Endothelial cell of umbilical vein (primary cell): ENCODE measurements around the gene SPON1. TPM values are rescaled to one million over a fixed set of nuclear protein-coding genes. Genes with fewer than 3 reads are reported as not detected.
"Not testable (repeated sequence)": the region's sequence is repeated elsewhere in the genome, so short reads cannot be mapped to it uniquely, and the experiment has no call there.

Experiments
- BruUV-seq: library from RNA; stranded (reverse); fragments of 400-500 nt; replicated peaks from 2 replicates; lab custom pipeline; 2021; lab: Mats Ljungman, UMichigan
- CTCF ChIA-PET: fragments of 300-600, 350-600 bp; sonication (Branson Sonifier 250); formaldehyde crosslinking; loops from one replicate; lab custom pipeline; 2021; ENCODE audit warnings: antibody characterized with exemption, inconsistent platforms; lab: Charles Lee
- POLR2A ChIA-PET: fragments of 300-600, 350-600 bp; sonication (Branson Sonifier 250); formaldehyde crosslinking; loops from one replicate; lab custom pipeline; 2021; ENCODE audit warnings: antibody characterized with exemption, inconsistent platforms; lab: Charles Lee
- DNase-seq: peaks from one replicate; pipeline ENCODE4 v3.0.0-alpha.2; 2011; ENCODE audit warnings: low read depth, low spot score
- FAIRE-seq: peaks from 2 replicates; lab custom pipeline; 2011; peaks lifted over from hg19 to GRCh38; lab: Jason Lieb, UNC
- H2AFZ ChIP-seq: 2 replicates; pipeline ENCODE4 v1.6.0; 2012; ENCODE audit warnings: low read depth, low read length, control low read depth, inconsistent platforms
- H3K27ac ChIP-seq: 2 replicates; pipeline ENCODE4 v1.5.1; 2011; ENCODE audit warnings: low read depth, mild to moderate bottlenecking, control low read depth, low read length, moderate library complexity; ENCODE audit not compliant: insufficient read depth
- H3K27me3 ChIP-seq, 2 experiments: 2 replicates each; pipeline versions ENCODE4 v1.6.0 to v1.6.1; 2011; ENCODE audit warnings: low read length in 2 of 2, mixed read lengths in 1 of 2; ENCODE audit not compliant: control insufficient read depth in 2 of 2, insufficient read depth in 2 of 2
- H3K36me3 ChIP-seq, 2 experiments: 2 replicates in 1 of 2; 3 replicates in 1 of 2; pipeline ENCODE4 v1.5.1; 2011; ENCODE audit warnings: low read length in 2 of 2, mild to moderate bottlenecking in 1 of 2, moderate library complexity in 1 of 2; ENCODE audit not compliant: control insufficient read depth in 2 of 2, insufficient read depth in 2 of 2; ENCODE audit errors: extremely low read depth in 1 of 2
- H3K4me1 ChIP-seq: 3 replicates; pipeline ENCODE4 v1.5.1; 2011; ENCODE audit warnings: mild to moderate bottlenecking, low read length; ENCODE audit not compliant: control insufficient read depth, insufficient read depth; ENCODE audit errors: extremely low read depth
- H3K4me2 ChIP-seq: 2 replicates; pipeline ENCODE4 v1.6.1; 2011; ENCODE audit warnings: low read length, control low read depth, mixed read lengths; ENCODE audit not compliant: insufficient read depth
- H3K4me3 ChIP-seq, 3 experiments: fragments of 200-600 bp in 1 of 3; sonication (generic), shearing (Covaris generic) in 1 of 3; replicated peaks in 1 of 3; 2 replicates each; pipeline ENCODE4 v1.5.1; 2011 to 2016; ENCODE audit warnings: control low read depth in 3 of 3, low read length in 3 of 3, mild to moderate bottlenecking in 2 of 3, inconsistent platforms in 1 of 3, low read depth in 1 of 3, moderate library complexity in 1 of 3; ENCODE audit not compliant: insufficient read depth in 1 of 3
- H3K79me2 ChIP-seq: 2 replicates; pipeline ENCODE4 v1.6.0; 2012; ENCODE audit warnings: low read length, inconsistent platforms; ENCODE audit not compliant: control insufficient read depth, insufficient read depth
- H3K9ac ChIP-seq: replicated peaks from 2 replicates; pipeline ENCODE3; 2011; ENCODE audit warnings: low read length, control low read depth; ENCODE audit not compliant: insufficient read depth; ENCODE audit errors: extremely low read depth
- H3K9me1 ChIP-seq: replicated peaks from 3 replicates; pipeline ENCODE4 v1.6.0; 2011; ENCODE audit warnings: mild to moderate bottlenecking, low read length; ENCODE audit not compliant: control insufficient read depth, insufficient read depth; ENCODE audit errors: extremely low read depth
- H3K9me3 ChIP-seq: replicated peaks from 2 replicates; pipeline ENCODE4 v1.5.1; 2012; ENCODE audit warnings: low read length, inconsistent platforms; ENCODE audit not compliant: control insufficient read depth, insufficient read depth
- H4K20me1 ChIP-seq: replicated peaks from 2 replicates; pipeline ENCODE3; 2011; ENCODE audit warnings: mild to moderate bottlenecking, low read length; ENCODE audit not compliant: control insufficient read depth, insufficient read depth; ENCODE audit errors: extremely low read depth
- CTCF ChIP-seq, 2 donors: IDR thresholded peaks; 1 replicate in 1 of 2; 2 replicates in 1 of 2; pipeline ENCODE4 v1.5.1; 2011; ENCODE audit warnings: low read length in 2 of 2, mild to moderate bottlenecking in 2 of 2, moderate library complexity in 2 of 2, control low read depth in 1 of 2, inconsistent platforms in 1 of 2, low read depth in 1 of 2; ENCODE audit not compliant: insufficient read depth in 1 of 2; ENCODE audit errors: extremely low read depth in 1 of 2
- EZH2 ChIP-seq: IDR thresholded peaks from 2 replicates; pipeline ENCODE4 v1.6.1; 2012; ENCODE audit warnings: borderline replicate concordance, low read depth, mild to moderate bottlenecking, moderate library complexity, low read length, inconsistent platforms; ENCODE audit not compliant: severe bottlenecking
- FOS ChIP-seq: IDR thresholded peaks from 2 replicates; pipeline ENCODE4 v1.6.1; 2011; ENCODE audit warnings: mild to moderate bottlenecking, low read length, moderate library complexity, borderline replicate concordance; ENCODE audit not compliant: insufficient read depth
- GATA2 ChIP-seq: IDR thresholded peaks from 2 replicates; pipeline ENCODE4 v1.7.0; 2011; ENCODE audit warnings: low read depth, mild to moderate bottlenecking, moderate library complexity, mixed read lengths, low read length; ENCODE audit not compliant: insufficient read length, insufficient read depth
- JUN ChIP-seq: IDR thresholded peaks from 2 replicates; pipeline ENCODE4 v1.6.1; 2011; ENCODE audit warnings: borderline replicate concordance, low read depth; ENCODE audit not compliant: insufficient read length, insufficient read depth
- MAX ChIP-seq: IDR thresholded peaks from 2 replicates; pipeline ENCODE4 v1.6.1; 2011; ENCODE audit not compliant: insufficient read depth, insufficient read length
- MYC ChIP-seq: IDR thresholded peaks from one replicate; pipeline ENCODE4 v1.6.1; 2011; ENCODE audit warnings: mild to moderate bottlenecking, low read depth, low read length
- POLR2A ChIP-seq: IDR thresholded peaks from 2 replicates; pipeline ENCODE4 v1.6.1; 2012; ENCODE audit warnings: low read depth, mild to moderate bottlenecking, control low read depth, low read length
- POLR2AphosphoS5 ChIP-seq: IDR thresholded peaks from 2 replicates; pipeline ENCODE4 v1.6.1; 2012; ENCODE audit warnings: low read depth, mild to moderate bottlenecking, control low read depth, low read length, moderate library complexity; ENCODE audit not compliant: insufficient read depth
- dilution Hi-C: fragments of 300-500 bp; cut with MboI; formaldehyde crosslinking; loops from one replicate; pipeline ENCODE4 v1.15.0; 2019; ENCODE audit warnings: low sequenced_read_pairs; ENCODE audit not compliant: extremely low pct_ligation_motif_present
- intact Hi-C: fragments of 100-400 bp; cut with micrococcal nuclease; formaldehyde crosslinking; loops from one replicate; pipeline ENCODE4 v1.10.0; 2022
- polyA plus RNA-seq, 4 experiments: library from polyadenylated mRNA; depleted of rRNA in 3 of 4; stranded (reverse) in 3 of 4; unstranded in 1 of 4; fragments of >200 nt; gene quantifications; 2 replicates each; pipeline versions ENCODE4 v1.2.1 to v1.2.3, GENCODE V29; 2011 to 2012; ENCODE audit warnings: missing spikeins in 1 of 4
- total RNA-seq: library from RNA; stranded (reverse); gene quantifications from 2 replicates; pipeline ENCODE4 v1.2.3, GENCODE V29; 2021

The SPON1 gene
- total and polyA plus RNA-seq, 2 donors (not counting 3 experiments of a cell fraction or from before 2014, with no cell fraction given): 0.31 TPM; not detected in 1

GRCh38 chr11:13924801-13925327, 37.7 kb upstream of the SPON1 start:
- Histone ChIP-seq H3K27ac (no peak overlapping the region), H3K9ac (no peak overlapping the region), H3K4me1 (peaks cover 34% of the 10 kb centered on the region), H3K4me2 (no peak overlapping the region), H3K36me3 (no peaks in the 10 kb centered on the region), H2AFZ (no peak overlapping the region), H3K9me1 (no peaks in the 10 kb centered on the region), H3K4me3 (no peak overlapping the region), H3K27me3 (peaks cover 2 to 3% of the 10 kb centered on the region in 2 experiments), H3K79me2 (no peaks in the 10 kb centered on the region), H4K20me1 (no peaks in the 10 kb centered on the region), H3K9me3 (no peaks in the 10 kb centered on the region)
- intact Hi-C loops (no loop called here), dilution Hi-C loops (no loop called here)
- TF ChIP-seq FOS: no peak
- no peak for TF ChIP-seq POLR2A
- TF ChIP-seq EZH2: no peak
- TF ChIP-seq GATA2: no peak
- TF ChIP-seq JUN: no peak
- no peak for TF ChIP-seq MAX
- no peak for TF ChIP-seq MYC
- no peak for TF ChIP-seq CTCF (IDR thresholded peaks at IDR 0.05; ENCODE audit: extremely low read depth in 1 of 2, insufficient read depth in 1 of 2, low read depth in 1 of 2, low read length in 2 of 2)
- TF ChIP-seq POLR2AphosphoS5: no peak
- no peak for FAIRE-seq
- ChIA-PET CTCF (no interaction called here), POLR2A (no interaction called here)
- no TSS peak for BruUV-seq
- peak; percentile 16 for DNase-seq

DNA sequence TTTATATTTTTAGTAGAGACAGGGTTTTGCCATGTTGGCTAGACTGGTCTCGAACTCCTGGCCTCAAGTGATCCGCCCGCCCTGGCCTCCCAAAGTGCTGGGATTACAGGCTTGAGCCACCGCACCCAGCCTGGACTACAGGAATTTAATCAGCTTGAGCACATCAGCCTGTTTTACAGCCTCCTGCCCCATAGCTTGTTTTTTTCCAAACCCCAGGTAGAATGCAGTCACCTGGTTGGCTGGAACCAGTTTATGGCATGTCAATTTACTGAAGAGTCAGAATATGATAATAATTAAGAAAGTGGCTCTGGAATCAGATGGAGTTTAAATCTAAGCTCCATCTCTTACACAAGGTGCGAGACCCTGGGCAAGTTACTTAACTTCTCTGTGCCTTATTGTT, 36.2 kb upstream of the SPON1 start:
- H4K20me1 ChIP-seq, intact Hi-C loops, BruUV-seq, FAIRE-seq, H3K79me2 ChIP-seq, H3K27me3 ChIP-seq, H3K4me2 ChIP-seq, DNase-seq, H3K9me1 ChIP-seq, H3K9me3 ChIP-seq, H3K36me3 ChIP-seq, H2AFZ ChIP-seq, H3K9ac ChIP-seq, dilution Hi-C loops, H3K27ac ChIP-seq, POLR2A ChIA-PET, H3K4me3 ChIP-seq: not testable (repeated sequence)
- CTCF ChIA-PET: interaction anchor here (0.7 kb wide), 1 partner anchor 439 kb away, joined by 3 read pairs; no protein-coding TSS in a partner anchor
- H3K4me1 ChIP-seq: peaks cover 34% of the 10 kb centered on the region
